ENCODE results near the gene KRT81. TPM values are rescaled to one million over a fixed set of nuclear protein-coding genes. Genes with fewer than 3 reads are reported as not detected.

KRT81 gene
- total RNA-seq, 2 experiments from 2014 or later = not detected

Other genes with a start within 250 kb of the KRT81 start
- 10 to 100 TPM; 44.1 to 46.1 TPM for gene NR4A1, start 240.1 kb downstream of the KRT81 start, total RNA-seq
- gene ATG101, start 221.6 kb downstream of the KRT81 start, total RNA-seq = 10 to 100 TPM; 50.0 to 50.4 TPM
- gene SMIM41, start 211.8 kb downstream of the KRT81 start, total RNA-seq = not detected
- not detected for gene KRT80, start 99.5 kb downstream of the KRT81 start, total RNA-seq
- 1 to 10 TPM; 1.1 to 1.8 TPM for gene KRT7, start 58.3 kb downstream of the KRT81 start, total RNA-seq
- gene KRT86, start 16.9 kb downstream of the KRT81 start, total RNA-seq = not detected
- not detected for gene KRT83, start 29.9 kb upstream of the KRT81 start, total RNA-seq
- gene KRT85, start 75.9 kb upstream of the KRT81 start, total RNA-seq = not detected
- gene KRT84, start 94.1 kb upstream of the KRT81 start, total RNA-seq = not detected
- gene KRT82, start 114.8 kb upstream of the KRT81 start, total RNA-seq = not detected
- not detected for gene KRT75, start 142.8 kb upstream of the KRT81 start, total RNA-seq
- gene KRT6B, start 160.6 kb upstream of the KRT81 start, total RNA-seq = not detected
- gene KRT6C, start 182.3 kb upstream of the KRT81 start, total RNA-seq = not detected
- gene KRT6A, start 201.7 kb upstream of the KRT81 start, total RNA-seq = not detected
- not detected for gene KRT5, start 228.9 kb upstream of the KRT81 start, total RNA-seq

Data from activated CD8-positive, alpha-beta memory T cell treated with anti-CD3 and anti-CD28 coated beads for 36 hours (primary cell).